MM.1S (cell line): Measurements from ENCODE around the gene EZH1.

Experiments
- DNase-seq: peaks from one replicate; pipeline ENCODE4 v3.0.0-alpha.2; 2015
- H2AFZ ChIP-seq: fragments of 300-600 bp; sonication (generic); 2 replicates; pipeline ENCODE4 v1.6.0; 2016; ENCODE audit warnings: antibody characterized with exemption, low read length
- H3F3A ChIP-seq: fragments of 300-600 bp; sonication (generic); 2 replicates; pipeline ENCODE4 v1.6.1; 2016; ENCODE audit warnings: mild to moderate bottlenecking, antibody characterized with exemption, low read length, moderate library complexity, mixed read lengths; ENCODE audit not compliant: insufficient read depth
- H3K27ac ChIP-seq: fragments of 300-600 bp; sonication (generic); 2 replicates; pipeline ENCODE4 v1.5.1; 2016; ENCODE audit warnings: mild to moderate bottlenecking, low read length
- H3K27me3 ChIP-seq: fragments of 300-600 bp; sonication (generic); replicated peaks from 2 replicates; pipeline ENCODE4 v1.6.0; 2016; ENCODE audit warnings: low read length; ENCODE audit not compliant: insufficient read depth
- H3K36me3 ChIP-seq: fragments of 300-600 bp; sonication (generic); replicated peaks from 2 replicates; pipeline ENCODE4 v1.6.1; 2016; ENCODE audit warnings: mild to moderate bottlenecking, low read length, mixed read lengths; ENCODE audit not compliant: insufficient read depth
- H3K4me1 ChIP-seq: fragments of 300-600 bp; sonication (generic); 2 replicates; pipeline ENCODE4 v1.6.1; 2016; ENCODE audit warnings: low read length, mixed read lengths
- H3K4me2 ChIP-seq: fragments of 300-600 bp; sonication (generic); 2 replicates; pipeline ENCODE4 v1.6.0; 2016; ENCODE audit warnings: low read depth, low read length
- H3K4me3 ChIP-seq: fragments of 300-600 bp; sonication (generic); 2 replicates; pipeline ENCODE4 v1.5.1; 2016; ENCODE audit warnings: low read length, mixed read lengths
- H3K79me2 ChIP-seq: fragments of 300-600 bp; sonication (generic); 2 replicates; pipeline ENCODE4 v1.6.1; 2016; ENCODE audit warnings: mixed run types, low read length, mixed read lengths
- H3K9ac ChIP-seq: fragments of 300-600 bp; sonication (generic); 2 replicates; pipeline ENCODE4 v1.6.1; 2016; ENCODE audit warnings: low read length, mixed read lengths
- H3K9me2 ChIP-seq: fragments of 300-600 bp; sonication (generic); replicated peaks from 2 replicates; pipeline ENCODE4 v1.6.1; 2016; ENCODE audit warnings: mild to moderate bottlenecking, low read length, mixed read lengths; ENCODE audit not compliant: insufficient read depth
- H3K9me3 ChIP-seq: fragments of 300-600 bp; sonication (generic); replicated peaks from 2 replicates; pipeline ENCODE4 v1.6.1; 2016; ENCODE audit warnings: mild to moderate bottlenecking, low read length, mixed read lengths; ENCODE audit not compliant: insufficient read depth
- H4K20me1 ChIP-seq: fragments of 300-600 bp; sonication (generic); 2 replicates; pipeline ENCODE4 v1.6.1; 2016; ENCODE audit warnings: mild to moderate bottlenecking, low read length, moderate library complexity, mixed read lengths; ENCODE audit not compliant: insufficient read depth
- EZH2 ChIP-seq: fragments of 300-600 bp; sonication (generic); optimal IDR thresholded peaks from 2 replicates; pipeline ENCODE3; 2017; ENCODE audit warnings: low read depth, mild to moderate bottlenecking, antibody characterized with exemption, low read length, mixed read lengths
- EZH2phosphoT487 ChIP-seq: fragments of 300-600 bp; sonication (generic); IDR thresholded peaks from 2 replicates; pipeline ENCODE4 v1.6.1; 2018; ENCODE audit warnings: antibody characterized with exemption, low read length
- TF ChIP-seq, protein P1 (sequence below): fragments of 300-600 bp; sonication (generic); IDR thresholded peaks from 2 replicates; pipeline ENCODE4 v1.5.1; 2016; ENCODE audit warnings: antibody characterized with exemption, low read length, mixed read lengths

Gene EZH1

DNA sequence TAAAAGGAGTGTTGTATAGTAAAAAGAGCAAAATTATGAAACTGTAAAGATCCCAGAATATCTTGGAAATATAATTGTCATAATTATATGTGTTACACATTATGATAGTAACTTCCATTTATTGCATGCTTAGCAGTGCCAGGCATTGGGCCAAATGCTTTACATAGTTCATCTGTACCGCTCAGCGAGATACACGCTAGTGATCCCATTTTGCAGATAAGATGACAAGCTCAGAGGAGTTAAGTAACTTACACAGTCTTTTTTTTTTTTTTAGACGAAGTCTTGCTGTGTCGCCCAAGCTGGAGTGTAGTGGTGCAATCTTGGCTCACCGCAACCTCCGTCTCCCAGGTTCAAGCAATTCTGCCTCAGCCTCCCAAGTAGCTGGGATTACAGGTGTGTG, 6.8 kb upstream of the EZH1 start:
- H3K36me3 ChIP-seq: no peaks in the 10 kb centered on the region
- H3K27me3 ChIP-seq: no peaks in the 10 kb centered on the region
- H3K4me1 ChIP-seq: no peaks in the 10 kb centered on the region
- no peak overlapping the region for H2AFZ ChIP-seq
- H3K9me2 ChIP-seq: no peaks in the 10 kb centered on the region
- no peaks in the 10 kb centered on the region for H3K9me3 ChIP-seq
- H3K27ac ChIP-seq: no peak overlapping the region
- no peak overlapping the region for H3K4me3 ChIP-seq
- DNase-seq: no peak
- H3F3A ChIP-seq: no peaks in the 10 kb centered on the region
- no peaks in the 10 kb centered on the region for H4K20me1 ChIP-seq
- no peaks in the 10 kb centered on the region for H3K79me2 ChIP-seq
- no peak for TF ChIP-seq EZH2
- TF ChIP-seq, protein P1, sequence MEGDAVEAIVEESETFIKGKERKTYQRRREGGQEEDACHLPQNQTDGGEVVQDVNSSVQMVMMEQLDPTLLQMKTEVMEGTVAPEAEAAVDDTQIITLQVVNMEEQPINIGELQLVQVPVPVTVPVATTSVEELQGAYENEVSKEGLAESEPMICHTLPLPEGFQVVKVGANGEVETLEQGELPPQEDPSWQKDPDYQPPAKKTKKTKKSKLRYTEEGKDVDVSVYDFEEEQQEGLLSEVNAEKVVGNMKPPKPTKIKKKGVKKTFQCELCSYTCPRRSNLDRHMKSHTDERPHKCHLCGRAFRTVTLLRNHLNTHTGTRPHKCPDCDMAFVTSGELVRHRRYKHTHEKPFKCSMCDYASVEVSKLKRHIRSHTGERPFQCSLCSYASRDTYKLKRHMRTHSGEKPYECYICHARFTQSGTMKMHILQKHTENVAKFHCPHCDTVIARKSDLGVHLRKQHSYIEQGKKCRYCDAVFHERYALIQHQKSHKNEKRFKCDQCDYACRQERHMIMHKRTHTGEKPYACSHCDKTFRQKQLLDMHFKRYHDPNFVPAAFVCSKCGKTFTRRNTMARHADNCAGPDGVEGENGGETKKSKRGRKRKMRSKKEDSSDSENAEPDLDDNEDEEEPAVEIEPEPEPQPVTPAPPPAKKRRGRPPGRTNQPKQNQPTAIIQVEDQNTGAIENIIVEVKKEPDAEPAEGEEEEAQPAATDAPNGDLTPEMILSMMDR: no peak
- no peak for TF ChIP-seq EZH2phosphoT487
- no peak overlapping the region for H3K9ac ChIP-seq
- no peak overlapping the region for H3K4me2 ChIP-seq

DNA sequence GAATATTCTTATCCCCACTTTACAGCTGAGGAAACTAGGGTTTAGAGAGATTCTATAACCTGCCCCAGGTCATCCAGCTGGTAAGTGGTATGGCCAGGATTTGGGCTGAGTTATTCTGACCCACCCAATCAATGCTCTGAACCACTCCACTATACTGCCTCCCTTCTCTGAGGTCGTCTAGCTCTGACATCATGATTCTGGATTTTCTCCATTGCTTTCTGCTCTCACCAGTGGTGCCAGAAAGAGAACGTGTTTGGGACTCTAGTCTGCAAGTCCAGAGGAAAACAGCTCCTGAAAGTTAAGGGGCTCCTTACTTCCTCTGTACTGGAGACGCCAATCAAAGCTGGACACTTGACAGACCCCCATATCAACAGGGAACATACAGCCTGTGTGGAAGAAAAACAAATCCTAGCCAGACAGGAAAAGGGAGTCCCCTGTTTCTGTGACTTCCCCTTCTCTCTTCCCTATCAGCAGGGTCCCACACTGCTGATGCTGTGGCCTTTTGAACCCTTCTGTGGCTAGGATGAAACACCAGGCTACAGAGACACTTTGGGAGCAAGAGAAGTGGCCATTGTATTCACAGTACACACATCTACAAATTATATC, 6.0 kb upstream of the EZH1 start:
- Histone ChIP-seq H3K4me2 (no peak overlapping the region), H3K4me1 (no peaks in the 10 kb centered on the region), H3K4me3 (no peak overlapping the region), H3K27me3 (no peaks in the 10 kb centered on the region), H3K9ac (no peak overlapping the region), H2AFZ (no peak overlapping the region), H3K36me3 (no peaks in the 10 kb centered on the region), H3K27ac (no peak overlapping the region), H3K79me2 (no peaks in the 10 kb centered on the region), H3K9me3 (no peaks in the 10 kb centered on the region), H3K9me2 (no peaks in the 10 kb centered on the region), H3F3A (no peaks in the 10 kb centered on the region), H4K20me1 (no peaks in the 10 kb centered on the region)
- DNase-seq: no peak
- TF ChIP-seq EZH2: no peak
- TF ChIP-seq EZH2phosphoT487: no peak
- TF ChIP-seq, protein P1: no peak

DNA sequence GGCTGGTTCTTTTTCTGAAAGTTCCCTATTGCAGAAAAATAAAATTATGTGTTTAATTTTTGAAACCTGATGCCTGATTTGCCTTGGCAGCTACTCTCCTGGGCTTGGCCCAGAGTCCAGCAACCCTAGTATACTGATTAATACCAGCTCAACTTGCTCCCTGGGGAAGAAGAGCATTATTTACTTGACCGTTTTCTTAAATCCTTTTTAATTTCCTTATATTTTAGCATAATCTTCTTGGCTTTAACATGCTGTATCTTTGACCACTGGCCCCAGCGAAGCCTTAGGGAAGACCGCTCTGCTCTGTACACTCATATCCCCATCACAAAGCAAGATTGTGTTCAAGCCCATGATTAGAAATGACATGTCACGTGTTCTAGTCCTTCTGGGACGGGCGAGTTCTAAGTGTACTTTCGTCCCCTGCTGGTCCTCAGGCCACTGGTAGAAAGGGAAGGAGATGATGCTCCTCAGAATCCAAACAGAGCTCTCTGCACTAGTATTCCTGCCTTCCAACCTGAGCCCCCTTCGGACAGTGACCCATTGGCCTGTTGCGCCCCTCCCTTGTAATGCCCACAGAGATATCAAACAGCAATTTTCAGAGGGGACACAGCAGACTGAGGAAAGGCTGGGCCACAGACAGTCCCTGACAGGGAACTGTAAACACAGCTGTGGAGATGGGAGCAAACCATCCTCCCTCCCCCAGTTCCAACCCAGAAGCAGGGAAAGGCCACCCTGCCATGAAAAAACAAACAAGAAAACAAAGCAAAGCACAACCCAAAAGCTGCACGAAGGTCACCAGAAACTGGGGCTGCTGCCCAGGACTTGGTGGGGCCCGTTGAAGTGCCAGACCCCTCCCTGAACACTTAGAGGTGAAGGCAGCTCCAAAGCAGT, 4.3 kb upstream of the EZH1 start:
- Histone ChIP-seq H3K4me1 (peaks cover 3% of the 10 kb centered on the region; the same call in 1 of the 2 replicates), H2AFZ (no peak overlapping the region), H3K27me3 (no peaks in the 10 kb centered on the region), H4K20me1 (no peaks in the 10 kb centered on the region), H3F3A (0 out of 2 replicates have a peak, but pooled peaks cover 3% of the 10 kb centered on the region), H3K9me3 (no peaks in the 10 kb centered on the region), H3K4me2 (no peak overlapping the region), H3K36me3 (no peaks in the 10 kb centered on the region), H3K9me2 (no peaks in the 10 kb centered on the region), H3K4me3 (no peak overlapping the region), H3K27ac (no peak overlapping the region), H3K9ac (no peak overlapping the region), H3K79me2 (peaks cover 3% of the 10 kb centered on the region)
- TF ChIP-seq EZH2 (no peak), EZH2phosphoT487 (no peak)
- TF ChIP-seq, protein P1: no peak
- no peak for DNase-seq
